Stomach (tissue), 4 donors: ENCODE data around the gene DNAJC5G.

Experiments
- CTCF ChIP-seq, 7 experiments: fragments of 450-650 bp in 4 of 7; fragments of 200-600 bp in 3 of 7; sonication (generic) in 3 of 7; IDR thresholded peaks; one replicate each; pipeline ENCODE4 v1.5.1; 2016 to 2019; ENCODE audit warnings: antibody characterized with exemption in 7 of 7, control low read depth in 2 of 7, mild to moderate bottlenecking in 1 of 7
- EP300 ChIP-seq: sonication (generic); formaldehyde crosslinking; IDR thresholded peaks from one replicate; pipeline ENCODE4 v1.6.1; 2017; ENCODE audit warnings: antibody characterized with exemption
- POLR2A ChIP-seq, 4 donors: fragments of 450-650 bp; IDR thresholded peaks; one replicate each; pipeline ENCODE4 v1.6.1; 2016; ENCODE audit warnings: antibody characterized with exemption in 4 of 4, control low read depth in 2 of 4, mild to moderate bottlenecking in 1 of 4, moderate library complexity in 1 of 4
- POLR2AphosphoS5 ChIP-seq, 3 donors: sonication (generic); formaldehyde crosslinking; IDR thresholded peaks; one replicate each; pipeline ENCODE4 v1.6.1; 2016; ENCODE audit warnings: antibody characterized with exemption in 3 of 3

GRCh38 chr2:27285481-27285880, 10.2 kb downstream of the DNAJC5G start:
- TF ChIP-seq CTCF (IDR thresholded peaks at IDR 0.05) (no peak), POLR2A (IDR thresholded peaks at IDR 0.05) (no peak), POLR2AphosphoS5 (IDR thresholded peaks at IDR 0.05) (no peak), EP300 (no peak)
